Activated CD4-positive, CD25-positive, alpha-beta regulatory T cell (primary cell): Measurements from ENCODE around the gene ACP7.
"Not testable (repeated sequence)": the region's sequence is repeated elsewhere in the genome, so short reads cannot be mapped to it uniquely, and the experiment has no call there.

ENCODE experiments used
- DNase-seq, 4 experiments: peaks; one replicate each; lab custom pipeline; 2025; lab: John Stamatoyannopoulos, UW

ACP7 gene

GRCh38 chr19:39077323-39077722, 6.8 kb upstream of the ACP7 start:
- DNase-seq, result no peak

- DNase-seq, result no peak
These were observed 5.5 kb upstream of the ACP7 start for GRCh38 chr19:39078436-39079200.

- no peak for DNase-seq
These were observed 3.7 kb upstream of the ACP7 start for GRCh38 chr19:39080431-39080830.

GRCh38 chr19:39082167-39082566, 2.0 kb upstream of the ACP7 start:
- DNase-seq, result no peak

GRCh38 chr19:39082745-39083598, 1.2 kb upstream of the ACP7 start:
- DNase-seq, result no peak

- no peak for DNase-seq
These were observed 577 bp upstream of the ACP7 start for GRCh38 chr19:39083599-39083982.

GRCh38 chr19:39084732-39085080, 538 bp downstream of the ACP7 start:
- DNase-seq, result no peak

- no peak for DNase-seq
These were observed 1.2 kb downstream of the ACP7 start for GRCh38 chr19:39085392-39085791.

GRCh38 chr19:39086386-39086785, 2.2 kb downstream of the ACP7 start:
- DNase-seq, result no peak

- DNase-seq, result no peak
These were observed 3.9 kb downstream of the ACP7 start for GRCh38 chr19:39087907-39088686.

- DNase-seq, result not testable (repeated sequence)
These were observed 5.8 kb downstream of the ACP7 start for GRCh38 chr19:39090016-39090415.

GRCh38 chr19:39090881-39091280, 6.7 kb downstream of the ACP7 start:
- DNase-seq, result no peak

GRCh38 chr19:39095799-39096540, 11.8 kb downstream of the ACP7 start:
- not testable (repeated sequence) for DNase-seq

GRCh38 chr19:39097299-39097698, 13.1 kb downstream of the ACP7 start:
- DNase-seq, result no peak

GRCh38 chr19:39097721-39098120, 13.6 kb downstream of the ACP7 start:
- no peak for DNase-seq

GRCh38 chr19:39098365-39099269, 14.4 kb downstream of the ACP7 start:
- no peak for DNase-seq

- no peak for DNase-seq
These were observed 15.2 kb downstream of the ACP7 start for GRCh38 chr19:39099341-39099740.

- DNase-seq, result no peak
These were observed 16.5 kb downstream of the ACP7 start for GRCh38 chr19:39100500-39101166.

GRCh38 chr19:39103151-39103550, 19.0 kb downstream of the ACP7 start:
- no peak for DNase-seq

GRCh38 chr19:39104186-39104596, 20.0 kb downstream of the ACP7 start:
- DNase-seq, result no peak
